T-helper 9 cell (primary cell): ENCODE measurements around the gene OTOS.

Experiments used
- DNase-seq: peaks from one replicate; pipeline ENCODE4 v3.0.0-alpha.2; 2020

The OTOS gene

GRCh38 chr2:240166761-240167587, 26.5 kb upstream of the OTOS start:
- DNase-seq = no peak

GRCh38 chr2:240166191-240166590, 25.7 kb upstream of the OTOS start:
- DNase-seq = no peak

- DNase-seq = no peak
These were observed 25.2 kb upstream of the OTOS start for GRCh38 chr2:240165661-240166060.

GRCh38 chr2:240165034-240165433, 24.6 kb upstream of the OTOS start:
- DNase-seq = no peak

GRCh38 chr2:240164586-240164985, 24.1 kb upstream of the OTOS start:
- no peak for DNase-seq

- no peak for DNase-seq
These were observed 23.6 kb upstream of the OTOS start for GRCh38 chr2:240163844-240164574.

GRCh38 chr2:240162939-240163714, 22.7 kb upstream of the OTOS start:
- DNase-seq = no peak

GRCh38 chr2:240162531-240162930, 22.1 kb upstream of the OTOS start:
- DNase-seq = no peak

GRCh38 chr2:240162032-240162431, 21.6 kb upstream of the OTOS start:
- DNase-seq = no peak

- DNase-seq = no peak
These were observed 20.8 kb upstream of the OTOS start for GRCh38 chr2:240161087-240161750.

- DNase-seq = no peak
These were observed 20.0 kb upstream of the OTOS start for GRCh38 chr2:240160291-240161086.

GRCh38 chr2:240159251-240159839, 18.9 kb upstream of the OTOS start:
- no peak for DNase-seq

GRCh38 chr2:240157147-240157470, 16.7 kb upstream of the OTOS start:
- DNase-seq = no peak

GRCh38 chr2:240156435-240157146, 16.1 kb upstream of the OTOS start:
- no peak for DNase-seq

GRCh38 chr2:240155745-240156390, 15.4 kb upstream of the OTOS start:
- no peak for DNase-seq

GRCh38 chr2:240155048-240155744, 14.7 kb upstream of the OTOS start:
- no peak for DNase-seq

GRCh38 chr2:240154606-240155005, 14.1 kb upstream of the OTOS start:
- DNase-seq = no peak

- no peak for DNase-seq
These were observed 13.0 kb upstream of the OTOS start for GRCh38 chr2:240153418-240153817.

- DNase-seq = no peak
These were observed 11.1 kb upstream of the OTOS start for GRCh38 chr2:240151477-240152031.
